AG04449 (cell line): ENCODE measurements around the gene MFRP.

Experiments
- CTCF ChIA-PET: fragments of 350-600 bp; formaldehyde crosslinking; extraction: SDS; loops from one replicate; lab custom pipeline; 2021; ENCODE audit warnings: antibody characterized with exemption; lab: Yijun Ruan, JAX
- POLR2A ChIA-PET: fragments of 400-600, 350-600 bp; formaldehyde crosslinking; extraction: SDS; loops from one replicate; lab custom pipeline; 2020; ENCODE audit warnings: antibody characterized with exemption, inconsistent platforms; lab: Yijun Ruan, JAX
- DNase-seq: peaks from one replicate; pipeline ENCODE4 v3.0.0-alpha.2; 2010; ENCODE audit warnings: low read depth, low spot score
- H3K4me3 ChIP-seq: 2 replicates; pipeline ENCODE4 v1.5.1; 2011; ENCODE audit warnings: low read depth, mild to moderate bottlenecking, control low read depth, low read length
- TF ChIP-seq, protein P1 (sequence below): IDR thresholded peaks from one replicate; pipeline ENCODE4 v1.5.1; 2011; ENCODE audit warnings: mild to moderate bottlenecking, moderate library complexity, low read length, control low read depth, inconsistent platforms; ENCODE audit not compliant: insufficient read depth; ENCODE audit errors: missing control alignments

The MFRP gene

DNA sequence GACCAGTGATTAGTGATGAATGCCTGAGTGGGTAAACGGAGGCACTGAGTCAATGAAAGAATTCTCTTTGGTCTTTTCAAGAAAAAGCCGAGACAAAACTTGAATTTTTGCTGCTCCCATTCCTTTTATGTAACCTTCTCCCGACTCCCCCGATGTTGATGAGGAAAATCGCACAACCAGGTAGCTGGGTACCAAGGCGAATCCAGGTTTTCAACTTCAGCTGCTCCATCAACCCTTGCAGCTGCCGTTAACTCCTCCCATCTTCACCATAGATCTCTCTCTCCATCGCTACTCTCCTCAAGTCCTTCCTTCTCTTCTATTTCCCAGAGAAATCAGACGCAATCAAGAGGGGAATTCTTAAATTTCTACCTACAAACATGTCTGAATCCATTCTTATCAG, 35.6 kb upstream of the MFRP start:
- no peak for DNase-seq
- ChIA-PET CTCF (interaction anchor here (0.8 to 21.7 kb wide), 18 partner anchors 10 to 93 kb away, joined by 3 to 425 read pairs (median 10); partner anchors contain the start of genes C1QTNF5, MFRP, RNF26 and THY1), POLR2A (no interaction called here)
- H3K4me3 ChIP-seq: peak overlapping the region; percentile 64
- TF ChIP-seq, protein P1, sequence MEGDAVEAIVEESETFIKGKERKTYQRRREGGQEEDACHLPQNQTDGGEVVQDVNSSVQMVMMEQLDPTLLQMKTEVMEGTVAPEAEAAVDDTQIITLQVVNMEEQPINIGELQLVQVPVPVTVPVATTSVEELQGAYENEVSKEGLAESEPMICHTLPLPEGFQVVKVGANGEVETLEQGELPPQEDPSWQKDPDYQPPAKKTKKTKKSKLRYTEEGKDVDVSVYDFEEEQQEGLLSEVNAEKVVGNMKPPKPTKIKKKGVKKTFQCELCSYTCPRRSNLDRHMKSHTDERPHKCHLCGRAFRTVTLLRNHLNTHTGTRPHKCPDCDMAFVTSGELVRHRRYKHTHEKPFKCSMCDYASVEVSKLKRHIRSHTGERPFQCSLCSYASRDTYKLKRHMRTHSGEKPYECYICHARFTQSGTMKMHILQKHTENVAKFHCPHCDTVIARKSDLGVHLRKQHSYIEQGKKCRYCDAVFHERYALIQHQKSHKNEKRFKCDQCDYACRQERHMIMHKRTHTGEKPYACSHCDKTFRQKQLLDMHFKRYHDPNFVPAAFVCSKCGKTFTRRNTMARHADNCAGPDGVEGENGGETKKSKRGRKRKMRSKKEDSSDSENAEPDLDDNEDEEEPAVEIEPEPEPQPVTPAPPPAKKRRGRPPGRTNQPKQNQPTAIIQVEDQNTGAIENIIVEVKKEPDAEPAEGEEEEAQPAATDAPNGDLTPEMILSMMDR: no peak

GRCh38 chr11:119381181-119381988, 34.9 kb upstream of the MFRP start, which contains the start of gene USP2:
Gene USP2, minus strand, starts transcription at chr11:119381690. Its CDS starts 8,210 bp downstream, at chr11:119373480.
- ChIA-PET CTCF (interaction anchor here (0.8 to 21.7 kb wide), 34 partner anchors 10 to 301 kb away, joined by 3 to 425 read pairs (median 4); partner anchors contain the start of genes C1QTNF5, MFRP, RNF26 and THY1), POLR2A (interaction anchor here (0.6 to 0.8 kb wide), 2 partner anchors 36 to 41 kb away, joined by 3 read pairs; partner anchors contain the start of gene THY1)
- TF ChIP-seq, protein P1: peak; percentile 96
- H3K4me3 ChIP-seq: peak within 1 kb of the TSS; percentile 64
- peak; percentile 63 for DNase-seq

DNA sequence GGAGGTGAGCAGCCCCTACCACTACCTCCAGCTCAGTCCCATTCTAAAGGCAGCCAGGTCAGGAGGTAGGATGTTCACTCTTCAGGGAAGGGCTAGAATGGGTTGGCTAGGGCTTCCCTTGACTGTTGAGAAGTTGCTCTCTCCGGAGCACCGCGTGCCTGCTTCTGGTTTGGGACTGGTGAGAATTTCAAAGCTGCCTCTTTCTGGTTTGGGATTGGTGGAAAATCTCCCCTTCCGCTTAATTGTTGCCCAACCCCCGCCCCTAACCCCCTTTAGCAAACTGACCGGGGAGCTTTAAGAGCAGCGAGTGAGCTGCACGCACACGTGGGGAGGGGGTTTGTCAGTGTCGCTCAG, 34.3 kb upstream of the MFRP start:
- POLR2A ChIA-PET: interaction anchor here (0.6 kb wide), 1 partner anchor 37 kb away, joined by 3 read pairs; no protein-coding TSS in a partner anchor
- CTCF ChIA-PET: interaction anchor here (0.8 to 21.7 kb wide), 30 partner anchors 10 to 302 kb away, joined by 3 to 425 read pairs (median 6); partner anchors contain the start of genes C1QTNF5, MFRP and THY1

DNA sequence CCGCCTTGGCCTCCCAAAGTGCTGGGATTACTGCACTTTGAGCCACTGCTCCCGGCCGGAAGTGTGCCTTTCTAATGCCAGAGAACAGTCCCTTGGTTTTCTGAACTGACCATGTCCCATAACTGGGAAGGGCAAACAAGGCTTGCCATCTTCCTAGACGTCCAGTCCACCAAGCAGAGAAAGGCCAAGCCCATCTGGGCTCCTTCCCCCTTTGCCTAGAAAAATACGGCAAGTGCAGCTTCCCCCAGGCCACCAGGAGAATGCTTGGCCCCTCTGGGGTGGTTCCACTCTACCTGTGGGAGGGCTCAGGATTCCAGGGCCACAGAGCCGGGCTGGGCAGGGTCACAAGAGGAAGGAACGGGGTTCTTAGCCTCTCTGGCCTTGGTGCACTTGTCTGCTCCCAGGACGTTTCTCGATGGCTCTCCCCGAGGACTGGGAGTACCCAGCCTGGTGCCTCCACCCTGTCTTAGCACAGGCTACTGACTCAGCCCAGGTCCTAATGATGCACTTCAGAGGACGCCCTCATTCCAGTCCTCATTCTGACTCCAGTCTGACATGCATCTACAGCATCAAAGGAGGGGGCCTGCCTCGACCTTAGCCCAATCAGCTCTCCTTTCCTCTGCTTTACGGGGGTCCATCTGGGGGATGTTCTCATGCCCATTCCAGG, 33.8 kb upstream of the MFRP start:
- no peak for DNase-seq
- TF ChIP-seq, protein P1: no peak
- no peak overlapping the region for H3K4me3 ChIP-seq
- ChIA-PET CTCF (interaction anchor here (0.7 to 21.7 kb wide), 22 partner anchors 9 to 302 kb away, joined by 3 to 425 read pairs (median 6); partner anchors contain the start of genes C1QTNF5, MFRP and THY1), POLR2A (interaction anchor here (0.6 kb wide), 1 partner anchor 37 kb away, joined by 3 read pairs; no protein-coding TSS in a partner anchor)

More for the DNA sequence above, 34.3 kb upstream of the MFRP start:
- DNase-seq: no peak
- H3K4me3 ChIP-seq: peak overlapping the region; percentile 63
- TF ChIP-seq, protein P1: no peak

DNA sequence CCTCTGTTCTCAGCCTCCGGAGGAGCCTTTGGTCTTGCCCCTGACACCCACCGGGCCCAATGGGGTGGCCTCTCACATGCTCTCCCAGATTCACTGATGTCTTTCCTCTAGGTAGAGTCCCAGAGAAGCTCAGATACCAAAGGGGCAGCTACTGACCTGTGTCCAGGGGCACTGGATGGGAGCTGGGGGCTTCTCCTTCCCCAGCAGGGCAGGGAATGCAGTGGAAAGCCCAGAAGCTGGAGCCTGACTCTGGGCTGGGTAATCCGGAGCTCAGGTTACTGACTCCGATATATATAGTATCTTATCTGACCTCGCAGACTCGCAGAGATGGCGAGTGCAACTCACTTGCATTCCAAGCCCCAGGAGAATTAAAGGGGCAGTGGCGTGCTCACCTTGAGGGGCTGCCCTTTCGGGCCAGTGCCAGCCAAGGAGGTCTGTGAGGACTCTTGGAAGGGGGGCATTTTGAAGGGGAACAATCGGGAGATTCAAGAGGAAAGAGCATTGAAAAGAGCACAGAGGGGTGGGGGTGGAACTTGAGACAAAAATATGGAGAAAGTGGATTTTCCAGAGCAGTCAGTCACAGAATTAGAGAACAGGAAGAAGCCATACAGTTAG, 32.5 kb upstream of the MFRP start:
- TF ChIP-seq, protein P1: no peak
- no peak for DNase-seq
- ChIA-PET POLR2A (no interaction called here), CTCF (interaction anchor here (0.7 to 21.7 kb wide), 9 partner anchors 8 to 96 kb away, joined by 3 to 425 read pairs (median 19); partner anchors contain the start of genes C1QTNF5 and MFRP)
- no peak overlapping the region for H3K4me3 ChIP-seq
